Embryonic facial prominence (tissue), 1 donor: ENCODE data around the gene MTTP.

Experiments
- DNase-seq: peaks from one replicate; pipeline ENCODE4 v3.0.0-alpha.2; 2016; ENCODE audit errors: extremely low spot score

MTTP gene

GRCh38 chr4:99642725-99643489 is 68.3 kb downstream of the MTTP start:
- DNase-seq = no peak

DNA sequence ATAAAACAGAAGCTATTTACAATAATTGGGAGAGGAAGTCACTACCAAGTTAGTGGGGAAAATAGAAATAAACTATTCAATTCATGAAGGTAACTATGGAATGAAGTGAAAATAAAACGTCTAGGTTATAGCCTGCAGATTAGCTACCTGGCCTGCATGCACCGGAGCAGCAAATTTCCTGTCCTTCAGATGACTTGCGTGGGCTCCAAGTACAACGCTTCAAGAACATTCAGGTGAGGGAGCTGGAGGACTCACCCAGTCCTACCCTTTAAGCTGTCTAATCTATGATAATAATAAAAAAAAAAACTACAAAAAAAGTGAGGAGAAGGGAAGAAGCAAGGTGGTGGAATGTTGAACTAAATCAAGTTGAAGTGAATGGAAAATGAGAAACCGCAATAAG is 69.8 kb downstream of the MTTP start:
- DNase-seq = no peak

DNA sequence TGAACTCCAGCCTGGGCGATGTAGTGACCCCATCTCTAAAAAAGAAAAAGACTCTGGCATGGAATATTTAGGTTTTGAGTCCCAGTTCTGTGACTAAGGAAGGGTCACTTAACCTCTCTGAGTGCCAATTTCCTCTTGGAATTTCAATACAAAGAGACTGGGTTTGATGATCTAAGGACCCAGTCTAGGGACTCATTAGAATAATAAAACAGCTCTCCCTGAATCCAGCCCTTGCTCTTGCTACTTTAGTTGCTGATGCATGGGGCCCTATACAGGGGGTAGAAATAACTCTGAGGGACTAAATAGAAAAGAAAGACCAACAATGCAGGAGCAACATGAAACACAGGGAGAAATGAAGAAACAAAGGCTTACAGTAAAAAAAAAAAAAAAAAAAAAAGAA is 70.4 kb downstream of the MTTP start:
- DNase-seq = no peak

DNA sequence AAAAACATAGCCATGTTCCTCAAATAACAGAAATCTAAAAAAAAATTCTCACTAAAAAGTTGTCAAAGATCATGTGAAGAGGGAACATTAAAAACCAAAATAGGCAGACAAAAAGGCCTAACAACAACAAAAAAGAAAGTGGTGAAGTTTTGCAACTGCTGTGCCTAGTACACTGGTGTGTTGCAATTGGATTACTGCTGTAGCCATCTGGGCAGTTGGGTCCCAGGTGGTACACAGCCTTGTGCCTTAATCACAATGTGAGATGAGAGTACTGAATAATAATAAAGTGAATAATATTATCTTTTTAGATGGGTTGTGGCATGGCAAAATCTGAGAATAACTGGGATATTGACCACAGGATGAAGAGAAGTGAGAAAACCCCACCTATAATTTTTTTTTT is 71.0 kb downstream of the MTTP start:
- DNase-seq = no peak

DNA sequence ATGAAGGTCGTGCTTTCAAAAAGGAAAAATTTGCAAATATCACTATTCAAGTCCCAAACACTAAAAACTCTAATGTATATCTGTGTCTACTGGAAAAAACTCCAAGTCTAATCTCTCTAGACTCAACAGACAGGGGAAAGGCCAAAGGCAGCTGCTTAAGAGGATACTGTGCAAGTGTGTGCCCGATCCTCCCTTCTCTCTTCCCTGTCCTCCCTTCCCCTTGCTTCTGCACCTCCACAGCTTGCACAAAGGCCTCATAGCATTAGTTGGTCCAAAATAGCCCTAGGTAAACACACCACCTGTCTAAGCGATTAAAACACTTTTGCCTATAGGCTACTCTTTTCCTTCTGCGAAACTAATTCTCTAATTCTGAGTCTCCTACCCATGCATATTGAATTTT is 72.4 kb downstream of the MTTP start:
- no peak for DNase-seq

- DNase-seq = no peak
These were observed 73.7 kb downstream of the MTTP start for GRCh38 chr4:99648321-99648720.

DNA sequence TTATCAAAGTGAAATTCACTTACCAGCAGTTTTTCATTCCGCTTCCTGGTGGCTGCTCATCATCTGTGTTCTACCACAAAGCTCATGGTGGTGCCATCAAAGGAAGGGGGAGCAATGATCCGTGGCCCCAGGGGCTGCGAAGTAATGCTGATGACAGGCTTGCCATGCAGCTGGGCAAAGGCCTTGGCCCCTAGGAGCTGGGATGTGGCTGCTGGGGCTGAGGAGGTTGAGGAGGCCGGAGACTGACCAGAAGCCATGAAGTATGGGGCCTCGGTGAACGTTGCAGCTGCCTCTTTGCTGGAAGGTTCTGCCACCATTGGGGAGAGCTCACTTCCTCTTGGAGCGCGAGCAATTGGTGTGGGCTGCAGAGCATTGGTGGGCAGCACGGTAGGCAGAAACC is 74.6 kb downstream of the MTTP start:
- no peak for DNase-seq

DNA sequence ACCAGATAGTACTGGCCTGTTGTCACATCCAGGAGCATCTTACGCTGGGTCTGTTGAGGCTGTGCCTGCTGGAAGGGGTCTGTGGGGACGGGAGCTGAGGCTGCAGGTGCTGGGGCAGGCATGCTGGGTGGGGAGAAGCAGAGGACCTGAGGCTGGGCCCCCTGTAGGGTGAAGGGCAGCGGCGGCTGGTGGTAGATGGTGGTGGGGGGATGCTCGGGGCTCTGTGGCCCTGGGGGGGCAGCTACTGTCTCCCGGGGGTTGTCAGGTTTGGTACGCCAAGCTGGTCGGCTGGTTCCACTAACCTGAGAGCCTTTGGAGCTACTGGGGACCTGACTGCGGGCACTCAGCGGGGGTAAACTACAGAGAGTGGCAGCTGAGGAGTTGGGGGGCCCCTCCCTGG is 75.2 kb downstream of the MTTP start:
- DNase-seq = no peak

- DNase-seq = no peak
These were observed 76.6 kb downstream of the MTTP start for GRCh38 chr4:99651016-99651769.

DNA sequence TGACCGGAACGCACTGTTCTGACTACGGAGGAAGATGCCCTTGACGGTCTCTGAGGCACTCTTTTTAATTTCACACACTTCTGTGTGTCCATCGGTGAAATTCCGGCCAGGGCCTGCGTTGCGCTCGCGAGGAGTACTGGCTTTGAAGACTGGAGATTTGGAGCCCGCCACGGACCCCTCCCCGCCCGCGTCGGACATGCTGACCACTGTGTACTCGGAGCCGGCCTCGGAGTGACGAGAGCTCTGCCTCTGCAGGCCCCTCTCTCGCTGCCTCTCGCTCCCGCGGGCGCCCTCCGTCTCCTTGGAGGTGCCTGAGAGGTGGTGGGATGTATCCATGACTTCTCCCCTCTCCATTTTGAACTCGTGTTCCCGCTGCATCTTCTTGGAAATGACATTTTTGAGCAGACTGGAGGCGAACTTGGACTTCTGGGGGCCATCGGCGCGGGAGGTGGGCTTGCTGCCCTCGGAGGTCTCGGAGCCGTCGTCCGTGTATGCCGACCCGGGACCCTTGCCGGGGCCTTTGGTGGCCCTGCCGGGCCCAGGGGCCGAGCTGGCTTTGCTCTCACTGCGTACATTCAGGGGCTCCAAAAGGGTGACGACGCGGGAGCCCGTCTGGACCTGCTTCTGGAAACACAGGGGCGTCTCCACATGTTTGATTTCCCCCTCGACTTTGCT is 77.3 kb downstream of the MTTP start:
- DNase-seq = no peak

DNA sequence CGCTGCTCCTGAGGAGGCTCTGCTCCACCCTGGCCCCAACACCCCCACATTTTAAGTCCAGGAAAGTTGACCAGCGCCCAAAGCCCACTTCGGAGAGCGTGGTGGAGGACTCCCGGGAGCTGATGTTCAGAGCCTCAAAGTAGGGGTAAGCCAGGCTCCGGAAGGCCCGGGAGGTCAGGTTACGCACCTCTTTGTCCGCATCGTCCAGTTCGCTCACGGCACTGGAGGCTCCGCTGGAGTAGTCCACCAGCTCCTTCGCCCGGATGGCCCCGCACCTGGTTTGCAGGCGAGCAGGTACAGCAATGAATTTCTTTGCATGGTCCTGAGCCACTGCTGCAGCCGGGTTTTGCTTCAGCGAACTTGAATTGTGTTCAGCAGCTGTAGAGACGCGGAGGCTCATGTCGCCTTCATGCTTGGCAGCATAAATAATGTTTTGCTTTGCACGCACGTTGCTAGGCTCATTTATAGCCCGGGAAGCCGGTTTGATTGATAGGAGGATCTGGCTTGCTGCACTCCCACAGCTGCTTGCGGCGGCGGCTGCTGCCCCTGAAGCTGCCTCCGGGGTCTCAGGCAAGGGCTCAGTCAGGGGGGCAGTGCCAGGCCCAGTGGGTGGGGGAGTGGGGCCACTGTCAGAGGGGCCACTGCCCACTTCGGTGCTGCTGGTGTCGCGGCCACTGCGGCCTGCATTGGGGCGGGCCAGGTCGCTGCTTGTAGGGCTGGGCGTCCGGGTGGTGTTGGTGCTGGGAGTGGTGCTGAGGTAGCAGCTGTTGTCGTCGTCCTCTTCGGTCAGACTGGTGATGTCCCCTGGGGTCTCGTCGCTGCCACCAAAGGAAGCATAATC is 78.2 kb downstream of the MTTP start:
- no peak for DNase-seq

- no peak for DNase-seq
These were observed 79.3 kb downstream of the MTTP start for GRCh38 chr4:99653916-99654315.

DNA sequence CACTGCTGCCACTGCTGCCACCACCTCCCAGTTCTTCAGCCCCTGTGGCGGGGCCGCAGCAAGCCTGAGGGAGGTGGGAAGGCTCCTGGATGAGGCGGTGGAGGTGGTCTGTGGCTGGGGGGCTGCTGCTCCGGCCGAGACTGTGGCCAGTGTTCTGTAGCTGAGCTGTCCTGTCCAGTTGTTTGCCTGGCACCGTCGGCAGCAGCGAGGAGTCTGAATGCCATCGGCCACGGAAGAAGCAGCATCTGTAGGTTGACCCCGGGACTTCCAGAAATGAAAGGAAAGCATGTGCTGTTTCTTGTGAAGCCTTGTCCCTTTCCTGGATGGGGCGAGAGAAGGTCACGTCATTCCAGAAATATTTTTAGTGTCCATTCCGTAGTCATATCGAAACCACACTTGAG is 79.7 kb downstream of the MTTP start:
- DNase-seq = no peak

GRCh38 chr4:99655308-99656081 is 80.9 kb downstream of the MTTP start:
- no peak for DNase-seq

DNA sequence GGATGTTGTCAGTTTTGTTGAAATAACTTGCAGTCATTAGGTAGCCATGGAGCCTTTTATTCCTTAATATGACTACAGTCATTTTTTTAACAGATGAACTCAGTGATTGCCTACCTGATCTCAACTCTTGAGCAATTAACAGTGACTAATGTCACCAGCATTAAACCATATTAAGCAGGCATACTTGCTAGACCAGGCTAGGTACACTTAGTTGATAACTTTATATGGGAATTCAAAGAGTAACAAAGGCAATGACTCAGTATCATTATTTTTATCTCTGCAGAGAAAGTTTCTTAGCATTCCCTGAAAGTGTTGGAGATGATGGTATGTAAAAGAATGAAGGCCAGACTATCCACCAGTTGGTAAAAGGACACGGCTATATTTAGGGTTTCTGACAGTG is 83.2 kb downstream of the MTTP start, which contains the start of gene C4orf54:
TSS of gene C4orf54 (minus strand) at position 31 of the 400 bp plus-strand sequence. CDS start 3,180 bp downstream, outside the sequence.
- no peak for DNase-seq

GRCh38 chr4:99658666-99659065 is 84.0 kb downstream of the MTTP start:
- DNase-seq = no peak

DNA sequence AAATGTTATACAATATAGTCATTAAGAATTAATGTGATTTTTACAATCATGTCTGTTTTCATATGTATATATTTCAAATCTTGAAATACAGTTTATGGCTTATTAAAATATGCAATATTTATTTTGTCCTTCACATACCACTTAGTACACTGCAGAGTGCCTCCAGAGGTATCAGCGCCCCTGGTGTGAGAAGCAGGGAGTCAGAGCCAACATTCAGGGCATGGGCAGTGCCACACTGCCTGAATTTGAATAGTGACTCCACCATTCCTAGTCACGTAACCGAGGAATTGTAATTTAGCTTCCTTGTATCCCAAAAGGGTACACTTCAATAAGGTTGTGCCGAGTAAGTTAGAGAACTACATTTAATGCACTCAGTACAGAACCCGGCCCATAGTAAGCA is 87.3 kb downstream of the MTTP start:
- DNase-seq = no peak

DNA sequence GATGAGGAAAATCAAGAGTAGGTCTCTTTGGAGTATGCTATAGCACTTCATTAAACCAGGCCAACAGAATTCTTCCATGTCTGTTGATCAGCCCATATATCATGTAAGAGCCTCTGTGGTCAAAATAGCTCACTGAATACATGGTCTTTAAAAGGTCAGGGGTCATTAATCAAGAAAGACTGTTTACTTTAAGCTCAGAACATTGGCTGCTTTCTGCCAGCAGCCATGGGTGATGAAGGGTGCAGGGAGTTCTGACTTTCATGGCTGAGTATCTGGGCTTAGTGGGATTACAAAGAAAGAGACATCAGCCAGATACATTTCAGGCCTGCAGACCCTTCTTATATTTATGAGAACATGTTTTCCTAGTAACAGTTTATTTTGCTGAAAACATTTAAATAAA is 90.1 kb downstream of the MTTP start:
- DNase-seq = no peak

DNA sequence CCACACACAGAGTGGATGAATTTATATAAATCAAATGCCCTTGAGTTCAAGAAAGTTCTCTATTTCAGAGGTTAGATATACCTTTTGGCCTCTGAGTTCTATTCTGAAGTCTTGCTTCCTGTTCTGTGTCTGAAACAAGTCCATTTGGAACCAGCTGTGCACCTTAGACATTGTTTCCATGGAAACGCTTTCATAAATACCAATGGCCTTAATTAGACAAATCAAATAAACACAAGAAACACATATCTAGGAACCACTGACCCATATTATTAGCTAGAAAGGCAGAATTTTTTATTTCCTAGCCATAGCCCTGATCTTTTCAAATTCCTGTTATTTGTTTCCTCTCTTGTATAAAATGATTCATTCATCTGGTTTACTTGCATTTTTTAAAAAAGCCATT is 91.4 kb downstream of the MTTP start:
- no peak for DNase-seq

- DNase-seq = no peak
These were observed 93.8 kb downstream of the MTTP start for GRCh38 chr4:99668472-99668871.

DNA sequence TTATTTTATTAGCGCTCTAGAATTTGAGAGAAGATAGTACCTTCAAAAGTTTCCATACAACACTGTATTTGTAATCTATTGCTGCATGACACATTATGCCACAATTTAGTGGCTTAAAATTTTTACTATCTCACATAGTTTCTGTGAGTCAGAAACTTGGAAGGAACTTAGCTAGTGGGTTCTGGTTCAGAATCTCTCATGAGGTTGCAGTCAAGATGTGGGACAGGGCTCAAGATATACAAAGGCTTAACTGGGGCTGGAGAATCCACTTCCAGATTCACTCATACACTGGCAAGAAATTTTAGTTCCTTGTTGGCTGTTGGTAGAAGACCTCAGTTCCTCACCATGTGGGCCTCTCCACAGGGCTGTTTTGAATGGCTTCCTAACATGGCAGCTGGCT is 94.5 kb downstream of the MTTP start:
- no peak for DNase-seq
